CD4-positive, alpha-beta T cell treated with Interleukin-6 for 4 hours (primary cell): ENCODE results near the gene KRT73.
"Not testable (repeated sequence)": the region's sequence is repeated elsewhere in the genome, so short reads cannot be mapped to it uniquely, and the experiment has no call there.

Experiments
- DNase-seq: peaks from one replicate; pipeline ENCODE4 v3.0.0-alpha.2; 2020; ENCODE audit warnings: mixed read lengths

Gene KRT73

DNA sequence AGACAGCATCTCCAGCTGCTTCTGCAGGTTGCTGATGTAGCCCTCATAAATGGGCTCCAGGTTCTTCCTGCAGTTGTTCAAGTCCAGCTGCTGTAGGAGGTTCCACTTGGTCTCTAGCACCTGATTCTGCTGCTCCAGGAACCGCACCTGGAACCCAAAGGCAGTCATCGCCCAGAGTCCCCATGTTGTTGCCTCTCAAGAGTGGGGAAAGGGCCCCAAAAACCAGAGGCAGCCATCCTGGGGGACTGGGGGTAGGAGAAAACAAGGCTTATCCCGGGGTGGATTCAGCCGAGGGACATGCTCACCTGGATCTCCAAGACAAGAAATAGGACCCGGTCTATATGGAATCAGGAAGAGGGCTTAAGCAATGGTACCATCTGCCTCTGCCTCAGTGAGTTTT is 19.4 kb downstream of the KRT73 start:
- no peak for DNase-seq

DNA sequence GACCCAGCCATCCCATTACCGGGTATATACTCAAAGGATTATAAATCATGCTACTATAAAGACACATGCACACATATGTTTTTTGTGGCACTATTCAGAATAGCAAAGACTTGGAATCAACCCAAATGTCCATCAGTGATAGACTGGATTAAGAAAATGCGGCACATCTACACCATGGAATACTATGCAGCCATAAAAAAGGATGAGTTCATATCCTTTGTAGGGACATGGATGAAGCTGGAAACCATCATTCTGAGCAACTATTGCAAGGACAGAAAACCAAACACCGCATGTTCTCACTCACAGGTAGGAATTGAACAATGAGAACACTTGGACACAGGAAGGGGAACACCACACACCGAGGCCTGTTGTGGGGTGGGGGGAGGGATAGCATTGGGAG is 24.1 kb downstream of the KRT73 start:
- DNase-seq: not testable (repeated sequence)

- DNase-seq: no peak
Measured at GRCh38 chr12:52591521-52591920, 26.8 kb downstream of the KRT73 start.

DNA sequence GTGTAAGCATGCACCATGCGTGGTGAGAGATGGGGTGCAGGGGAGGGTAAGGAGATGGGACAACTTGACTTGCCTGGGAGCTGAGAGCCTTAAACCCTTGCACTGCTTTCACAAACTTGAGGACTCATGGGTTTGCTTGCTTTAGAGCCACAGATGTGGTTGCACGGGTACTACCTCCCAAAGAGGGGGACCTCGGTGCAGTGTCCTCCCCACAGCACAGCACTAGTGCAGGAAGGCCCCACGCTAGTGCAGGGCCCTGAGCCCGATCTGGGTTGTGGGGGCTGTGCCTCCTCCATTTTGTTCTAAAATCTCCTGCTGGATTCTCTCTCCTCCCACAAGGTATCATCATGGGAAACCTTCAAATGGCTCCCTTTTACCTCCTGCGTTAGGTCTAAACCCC is 28.3 kb downstream of the KRT73 start:
- no peak for DNase-seq

DNA sequence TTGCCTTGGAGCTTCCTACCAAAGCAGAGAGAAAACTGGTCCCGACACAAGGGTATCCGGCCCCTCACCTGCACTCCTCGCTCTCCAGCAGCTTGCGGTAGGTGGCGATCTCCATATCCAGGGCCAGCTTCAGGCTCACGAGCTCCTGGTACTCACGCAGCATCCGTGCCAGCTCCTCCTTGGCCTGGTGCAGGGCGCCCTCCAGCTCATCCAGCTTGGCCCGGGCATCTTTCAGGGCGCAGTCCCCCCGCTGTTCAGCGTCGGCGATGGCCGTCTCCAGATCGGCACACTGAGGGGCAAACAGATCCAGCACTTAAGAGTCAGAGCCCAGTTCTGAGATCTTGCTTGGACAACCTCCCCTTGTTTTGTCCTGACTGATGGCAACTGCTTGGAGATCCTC is 30.8 kb downstream of the KRT73 start:
- DNase-seq: no peak

- peak; percentile 67 for DNase-seq
Measured at GRCh38 chr12:52585946-52586345, 32.4 kb downstream of the KRT73 start.

- DNase-seq: no peak
Measured at GRCh38 chr12:52585066-52585465, 33.3 kb downstream of the KRT73 start.

GRCh38 chr12:52584156-52584682 is 34.1 kb downstream of the KRT73 start:
- DNase-seq: no peak

- DNase-seq: peak; percentile 72
Measured at GRCh38 chr12:52582971-52583456, 35.3 kb downstream of the KRT73 start.

GRCh38 chr12:52582486-52582885 is 35.9 kb downstream of the KRT73 start:
- DNase-seq: no peak

DNA sequence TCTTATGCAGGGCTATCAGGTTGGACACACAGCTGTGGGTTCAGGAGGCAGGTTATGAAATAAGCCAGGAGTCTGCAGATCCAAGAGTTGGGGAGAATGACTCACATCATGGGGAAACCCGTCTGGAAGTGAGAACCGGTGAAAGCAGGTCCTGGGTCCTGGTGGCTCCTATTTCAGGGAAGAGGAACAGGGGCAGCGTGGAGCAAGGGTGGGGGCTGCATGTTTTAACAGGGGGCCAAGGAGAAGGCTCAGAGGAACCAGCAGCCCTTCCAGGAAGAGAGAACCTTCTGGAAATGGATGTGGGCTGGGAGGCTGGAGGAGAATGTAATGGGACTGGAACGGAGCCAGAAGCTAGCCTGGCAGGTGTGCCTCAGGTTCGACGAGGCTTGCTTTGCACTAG is 36.9 kb downstream of the KRT73 start:
- DNase-seq: no peak

DNA sequence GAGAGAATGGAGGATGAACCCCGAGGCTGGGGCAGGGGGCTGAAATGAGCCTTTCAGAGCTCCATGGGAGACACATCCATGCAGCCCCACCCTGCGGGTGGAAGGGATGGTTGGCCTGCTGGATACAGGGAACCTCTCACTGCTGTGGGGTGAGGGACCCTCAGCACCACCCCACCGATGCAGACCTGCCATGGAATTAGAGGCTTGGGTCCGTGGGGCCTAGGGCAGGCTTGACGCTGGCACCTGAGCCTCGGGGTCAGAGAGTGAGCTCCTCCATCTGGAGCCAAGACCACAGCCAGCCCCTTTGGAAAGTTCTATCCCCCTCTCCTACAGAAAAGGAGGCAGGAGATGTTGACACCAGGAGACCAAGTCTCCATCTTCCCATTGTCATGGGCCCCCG is 37.3 kb downstream of the KRT73 start:
- no peak for DNase-seq

DNA sequence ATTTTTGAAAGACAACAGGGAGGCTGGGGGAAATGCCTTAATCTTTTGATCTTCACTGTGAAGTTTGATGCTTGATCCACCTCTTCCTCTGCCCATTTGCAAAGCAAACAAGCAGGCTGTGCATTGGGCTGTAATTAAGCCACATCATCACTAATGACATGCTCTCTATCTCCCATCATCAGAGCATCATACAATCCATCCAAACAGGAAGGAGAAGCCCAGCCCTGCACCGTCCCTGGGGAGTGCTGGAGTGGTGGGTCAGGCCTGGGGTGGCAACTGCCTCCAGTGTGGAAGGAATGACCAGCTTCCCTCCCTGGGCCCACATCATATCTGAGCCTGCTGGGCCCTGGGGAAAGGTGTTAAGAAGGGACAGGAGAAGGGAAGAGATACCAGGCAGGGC is 37.9 kb downstream of the KRT73 start:
- DNase-seq: no peak

GRCh38 chr12:52579468-52580465 is 38.6 kb downstream of the KRT73 start:
- DNase-seq: no peak

- DNase-seq: no peak
Measured at GRCh38 chr12:52578469-52578868, 39.9 kb downstream of the KRT73 start.

GRCh38 chr12:52577316-52577715 is 41.0 kb downstream of the KRT73 start:
- no peak for DNase-seq

- DNase-seq: no peak
Measured at GRCh38 chr12:52575948-52576347, 42.4 kb downstream of the KRT73 start.

DNA sequence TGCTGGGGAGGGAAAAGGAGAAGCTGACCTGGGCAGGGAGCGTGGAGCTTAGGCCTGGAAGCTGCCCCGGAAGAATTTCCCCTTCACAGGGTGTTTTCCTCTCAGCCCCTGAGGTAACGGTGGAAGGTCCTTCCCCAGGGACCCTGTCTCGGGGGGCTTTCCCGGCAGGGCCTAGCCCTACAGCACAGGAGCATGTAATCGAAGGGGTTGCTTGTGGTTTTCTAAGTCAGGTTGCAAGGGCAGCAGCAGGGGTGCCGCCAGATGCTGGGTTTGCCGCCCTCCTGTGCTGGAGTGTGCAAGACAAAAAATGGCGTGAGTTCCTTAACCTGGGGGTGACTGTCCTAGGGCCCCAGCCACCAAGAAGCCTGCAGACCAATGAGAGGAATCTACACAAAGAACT is 43.1 kb downstream of the KRT73 start:
- DNase-seq: no peak

GRCh38 chr12:52573743-52574142 is 44.6 kb downstream of the KRT73 start, which contains the start of gene KRT74:
Gene KRT74 (minus strand): TSS chr12:52573843. CDS start chr12:52573777, 66 bp downstream.
- DNase-seq: no peak

- DNase-seq: no peak
Measured at GRCh38 chr12:52573306-52573705, 45.1 kb downstream of the KRT73 start.

DNA sequence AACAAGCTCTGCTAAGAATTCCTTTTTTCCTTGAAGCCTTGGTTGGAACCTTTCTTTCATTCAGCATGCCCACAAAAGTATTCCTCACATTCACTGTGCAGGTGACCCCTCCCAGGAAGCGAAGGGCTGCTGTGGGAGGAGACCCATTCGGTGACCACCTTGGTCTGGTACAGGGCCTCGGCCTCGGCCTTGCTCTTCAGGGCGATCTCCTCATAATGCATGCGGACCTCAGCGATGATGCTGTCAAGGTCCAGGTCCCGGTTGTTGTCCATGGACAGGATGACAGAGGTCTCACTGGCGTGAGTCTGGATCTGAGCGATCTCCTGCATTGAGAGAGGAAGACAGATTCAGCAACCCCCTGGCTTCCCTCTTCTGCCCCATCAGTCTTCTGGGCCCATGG is 47.8 kb downstream of the KRT73 start:
- no peak for DNase-seq

- DNase-seq: no peak
Measured at GRCh38 chr12:52568111-52568510, 50.2 kb downstream of the KRT73 start.

GRCh38 chr12:52566847-52567291 is 51.5 kb downstream of the KRT73 start:
- DNase-seq: peak; percentile 7

DNA sequence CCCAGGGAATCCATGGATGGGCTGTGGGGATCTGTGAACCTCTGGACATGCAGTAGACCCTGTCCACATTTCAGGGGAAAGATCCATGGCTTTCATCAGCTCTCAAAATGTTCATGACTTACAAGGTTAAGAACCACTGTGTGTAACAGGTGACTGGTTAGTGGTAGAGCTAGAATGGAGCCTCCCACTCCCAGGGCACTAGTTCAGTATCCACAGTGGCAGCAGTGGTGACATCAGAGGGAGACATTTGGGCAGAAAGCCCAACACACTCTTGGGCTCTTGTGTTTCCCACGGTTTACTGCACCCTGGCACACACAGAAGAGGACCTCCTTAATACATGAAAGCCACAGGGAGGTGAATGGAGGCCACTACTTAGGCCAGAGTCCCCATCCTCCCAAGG is 53.8 kb downstream of the KRT73 start:
- no peak for DNase-seq
